Measurements from ENCODE around the gene SEC61A2.

The SEC61A2 gene

GRCh38 chr10:12195603-12196506 is 66.4 kb downstream of the SEC61A2 start, which contains the start of the genes CDC123 and NUDT5:
CDC123 (plus strand) TSS chr10:12196188; CDS start chr10:12196246, 58 bp downstream.
NUDT5 (minus strand) TSS chr10:12195891; CDS start chr10:12186291, 9,600 bp downstream.
- DNase-seq (ENCODE audit: low read depth in 1 of 2, low spot score in 1 of 2): peak; percentile 73 to 74

- no peak for DNase-seq (ENCODE audit: low read depth in 1 of 2, low spot score in 1 of 2)
These were observed 67.2 kb downstream of the SEC61A2 start for GRCh38 chr10:12196531-12197211.

GRCh38 chr10:12198156-12198555 is 68.7 kb downstream of the SEC61A2 start:
- no peak for DNase-seq (ENCODE audit: low read depth in 1 of 2, low spot score in 1 of 2)

GRCh38 chr10:12200850-12201249 is 71.4 kb downstream of the SEC61A2 start:
- DNase-seq (ENCODE audit: low read depth in 1 of 2, low spot score in 1 of 2): no peak

GRCh38 chr10:12201543-12201942 is 72.1 kb downstream of the SEC61A2 start:
- DNase-seq (ENCODE audit: low read depth in 1 of 2, low spot score in 1 of 2): no peak

- DNase-seq (ENCODE audit: low read depth in 1 of 2, low spot score in 1 of 2): no peak
These were observed 72.7 kb downstream of the SEC61A2 start for GRCh38 chr10:12202226-12202625.

GRCh38 chr10:12205082-12205481 is 75.6 kb downstream of the SEC61A2 start:
- no peak for DNase-seq (ENCODE audit: low read depth in 1 of 2, low spot score in 1 of 2)

GRCh38 chr10:12207114-12207513 is 77.6 kb downstream of the SEC61A2 start:
- DNase-seq (ENCODE audit: low read depth in 1 of 2, low spot score in 1 of 2): no peak

GRCh38 chr10:12208460-12208859 is 79.0 kb downstream of the SEC61A2 start:
- DNase-seq (ENCODE audit: low read depth in 1 of 2, low spot score in 1 of 2): no peak

GRCh38 chr10:12212454-12212853 is 83.0 kb downstream of the SEC61A2 start:
- no peak for DNase-seq (ENCODE audit: low read depth in 1 of 2, low spot score in 1 of 2)

- no peak for DNase-seq (ENCODE audit: low read depth in 1 of 2, low spot score in 1 of 2)
These were observed 84.1 kb downstream of the SEC61A2 start for GRCh38 chr10:12213621-12214020.

- no peak for DNase-seq (ENCODE audit: low read depth in 1 of 2, low spot score in 1 of 2)
These were observed 84.6 kb downstream of the SEC61A2 start for GRCh38 chr10:12214093-12214492.

GRCh38 chr10:12214763-12215218 is 85.3 kb downstream of the SEC61A2 start:
- no peak for DNase-seq (ENCODE audit: low read depth in 1 of 2, low spot score in 1 of 2)

All from activated T-helper 1 cell treated with anti-CD3 and anti-CD28 coated beads, Interleukin-2, amount 50 U/mL, for 16 hours (primary cell).